HEK293T (cell line): Measurements from ENCODE around the gene HSPA1L.

Source experiments
- BHLHE40 ChIP-seq: fragments of 450-650 bp; IDR thresholded peaks from 2 replicates; pipeline ENCODE4 v1.6.1; 2016; ENCODE audit warnings: mild to moderate bottlenecking, moderate library complexity, borderline replicate concordance
- CTBP1 ChIP-seq: fragments of 450-650 bp; IDR thresholded peaks from 2 replicates; pipeline ENCODE4 v1.6.1; 2016; ENCODE audit warnings: borderline replicate concordance
- ELF4 ChIP-seq: fragments of 450-650 bp; IDR thresholded peaks from 2 replicates; pipeline ENCODE4 v1.6.1; 2017; ENCODE audit warnings: antibody characterized with exemption
- HDGF ChIP-seq: fragments of 450-650 bp; IDR thresholded peaks from 2 replicates; pipeline ENCODE4 v1.6.1; 2017; ENCODE audit warnings: antibody characterized with exemption, borderline replicate concordance
- NFRKB ChIP-seq: fragments of 450-650 bp; IDR thresholded peaks from 2 replicates; pipeline ENCODE4 v1.6.1; 2016; ENCODE audit warnings: mild to moderate bottlenecking, moderate library complexity
- SP1 ChIP-seq: fragments of 450-650 bp; IDR thresholded peaks from 2 replicates; pipeline ENCODE4 v1.6.1; 2017
- SUZ12 ChIP-seq: fragments of 450-650 bp; IDR thresholded peaks from 2 replicates; pipeline ENCODE4 v1.6.1; 2016; ENCODE audit warnings: mild to moderate bottlenecking
- TARDBP ChIP-seq: fragments of 450-650 bp; IDR thresholded peaks from 2 replicates; pipeline ENCODE4 v1.6.1; 2016

- TF ChIP-seq HDGF, result no peak
- TF ChIP-seq CTBP1, result no peak
- TF ChIP-seq NFRKB, result no peak
- TF ChIP-seq BHLHE40, result no peak
- TF ChIP-seq SUZ12, result no peak
- no peak for TF ChIP-seq SP1
- TF ChIP-seq TARDBP, result no peak
- no peak for TF ChIP-seq ELF4
These were observed 11.8 kb upstream of the HSPA1L start for GRCh38 chr6:31826793-31827285.
